Right lobe of liver (tissue), 6 donors: ENCODE data around the gene MCC. TPM values are rescaled to one million over a fixed set of nuclear protein-coding genes. Genes with fewer than 3 reads are reported as not detected.

ENCODE experiments used
- ATAC-seq, 4 donors: fragments of 200-7000 bp; cut with Tn5 transposase; one replicate each; pipeline ENCODE4 v1.9.1; 2020; ENCODE audit warnings: mild to moderate bottlenecking in 4 of 4, moderate library complexity in 4 of 4
- DNase-seq, 3 donors: peaks; one replicate each; pipeline ENCODE4 v3.0.0-alpha.2; 2020
- H3K27ac ChIP-seq, 3 donors: fragments of 200-600 bp; one replicate each; pipeline ENCODE4 v1.8.0; 2022
- H3K27me3 ChIP-seq, 2 donors: fragments of 200-600 bp; one replicate each; pipeline ENCODE4 v1.8.0; 2022
- H3K36me3 ChIP-seq, 4 donors: fragments of 200-600 bp; sonication (generic) in 1 of 4; one replicate each; pipeline versions ENCODE4 v1.5.1 to v1.8.0; 2017 to 2022; ENCODE audit warnings: control low read depth in 1 of 4
- H3K4me1 ChIP-seq, 4 donors: fragments of 200-600 bp; sonication (generic) in 1 of 4; one replicate each; pipeline versions ENCODE4 v1.5.1 to v1.8.0; 2017 to 2022; ENCODE audit warnings: control low read depth in 1 of 4
- H3K4me3 ChIP-seq, 3 donors: fragments of 200-600 bp; one replicate each; pipeline ENCODE4 v1.8.0; 2022
- H3K9me3 ChIP-seq, 4 donors: fragments of 200-600 bp; sonication (generic) in 1 of 4; one replicate each; pipeline versions ENCODE4 v1.5.1 to v1.8.0; 2017 to 2022; ENCODE audit warnings: control low read depth in 1 of 4
- POLR2A ChIP-seq: fragments of 450-650 bp; IDR thresholded peaks from one replicate; pipeline ENCODE4 v1.6.1; 2017; ENCODE audit warnings: antibody characterized with exemption, mild to moderate bottlenecking
- WGBS: methylation state at CpG from one replicate; pipeline ENCODE4 v1.1.6; 2018; ENCODE audit warnings: low coverage, low lambda C conversion rate; ENCODE audit not compliant: insufficient coverage; ENCODE audit errors: missing lambda C conversion rate; 5-methylcytosine and 5-hydroxymethylcytosine counted together
- intact Hi-C, 2 donors: fragments of 100-400 bp; cut with DNase I; formaldehyde crosslinking; loops; one replicate each; pipeline versions ENCODE4 v1.11.2 to v1.14.1; 2022
- total RNA-seq, 6 experiments: library from RNA; depleted of rRNA in 2 of 6; stranded (reverse); fragments of >200 nt in 2 of 6; fragmentation: NEBNext Ultra II Directional in 3 of 6; extraction: Animal tissue kit (Norgen Biotek cat#: 25700) in 3 of 6; gene quantifications; one replicate each; pipeline versions ENCODE4 v1.1.0 to v1.2.4, GENCODE V29; 2016 to 2023
- TF ChIP-seq, protein P1 (sequence below), 4 donors: fragments of 200-600 bp in 3 of 4; fragments of 450-650 bp in 1 of 4; IDR thresholded peaks; one replicate each; pipeline versions ENCODE4 v1.5.1 to v1.8.0; 2016 to 2022; ENCODE audit warnings: antibody characterized with exemption in 4 of 4, mild to moderate bottlenecking in 2 of 4
- donor health status: DM: no; HTN: yes; CAD: no.
- donor health status: DM: no; HTN: no; CAD: no.
- donor health status: DM: no; HTN: no; CAD: no.
- donor health status: DM: no; HTN: yes; CAD: no.
- donor health status: DM: no; HTN: yes; CAD: no.

The MCC gene
- total RNA-seq, 6 experiments from 2014 or later, result 23.1 to 35.2 (median 26.1) TPM

DNA sequence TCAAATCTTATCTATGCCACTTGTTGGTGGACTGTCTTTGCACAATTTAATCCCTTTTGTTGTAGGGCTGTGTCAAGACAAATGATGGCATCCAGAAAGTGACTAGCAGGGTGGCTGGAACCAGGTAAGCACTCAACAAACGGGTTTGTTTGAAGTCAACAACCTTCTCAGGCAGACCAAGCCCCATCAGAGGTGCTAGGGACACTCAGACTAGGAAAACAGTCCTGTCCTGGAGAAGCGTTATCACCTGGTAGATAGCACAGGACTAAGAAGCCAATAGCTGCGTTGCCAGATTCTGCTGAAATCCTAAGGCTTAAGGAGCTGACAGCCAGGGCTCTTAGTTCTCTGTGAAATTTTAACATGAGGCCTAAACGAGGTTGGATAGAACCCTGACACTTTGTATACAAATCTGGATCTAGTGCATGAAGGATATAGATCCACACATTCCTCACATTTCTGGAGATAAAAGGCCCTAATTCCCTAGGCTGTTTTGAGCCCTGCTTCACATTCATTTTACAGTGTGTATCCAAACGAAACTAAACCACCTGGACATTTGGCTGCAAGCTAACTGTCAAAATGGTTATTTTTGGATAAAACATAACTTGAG, 331.9 kb downstream of the MCC start:
- H3K9me3 ChIP-seq, result no peaks in the 10 kb centered on the region
- TF ChIP-seq, protein P1, sequence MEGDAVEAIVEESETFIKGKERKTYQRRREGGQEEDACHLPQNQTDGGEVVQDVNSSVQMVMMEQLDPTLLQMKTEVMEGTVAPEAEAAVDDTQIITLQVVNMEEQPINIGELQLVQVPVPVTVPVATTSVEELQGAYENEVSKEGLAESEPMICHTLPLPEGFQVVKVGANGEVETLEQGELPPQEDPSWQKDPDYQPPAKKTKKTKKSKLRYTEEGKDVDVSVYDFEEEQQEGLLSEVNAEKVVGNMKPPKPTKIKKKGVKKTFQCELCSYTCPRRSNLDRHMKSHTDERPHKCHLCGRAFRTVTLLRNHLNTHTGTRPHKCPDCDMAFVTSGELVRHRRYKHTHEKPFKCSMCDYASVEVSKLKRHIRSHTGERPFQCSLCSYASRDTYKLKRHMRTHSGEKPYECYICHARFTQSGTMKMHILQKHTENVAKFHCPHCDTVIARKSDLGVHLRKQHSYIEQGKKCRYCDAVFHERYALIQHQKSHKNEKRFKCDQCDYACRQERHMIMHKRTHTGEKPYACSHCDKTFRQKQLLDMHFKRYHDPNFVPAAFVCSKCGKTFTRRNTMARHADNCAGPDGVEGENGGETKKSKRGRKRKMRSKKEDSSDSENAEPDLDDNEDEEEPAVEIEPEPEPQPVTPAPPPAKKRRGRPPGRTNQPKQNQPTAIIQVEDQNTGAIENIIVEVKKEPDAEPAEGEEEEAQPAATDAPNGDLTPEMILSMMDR (IDR thresholded peaks at IDR 0.05), result no peak
- no peak for TF ChIP-seq POLR2A
- intact Hi-C loops, result no loop called here
- DNase-seq (no peak), ATAC-seq (no peak)
- H3K27ac ChIP-seq, result no peak overlapping the region
- no peaks in the 10 kb centered on the region for H3K4me1 ChIP-seq
- 64% methylated on average over 2 of the region's 5 CpGs for WGBS
- no peaks in the 10 kb centered on the region for H3K27me3 ChIP-seq
- H3K4me3 ChIP-seq, result no peak overlapping the region
- no peaks in the 10 kb centered on the region for H3K36me3 ChIP-seq

DNA sequence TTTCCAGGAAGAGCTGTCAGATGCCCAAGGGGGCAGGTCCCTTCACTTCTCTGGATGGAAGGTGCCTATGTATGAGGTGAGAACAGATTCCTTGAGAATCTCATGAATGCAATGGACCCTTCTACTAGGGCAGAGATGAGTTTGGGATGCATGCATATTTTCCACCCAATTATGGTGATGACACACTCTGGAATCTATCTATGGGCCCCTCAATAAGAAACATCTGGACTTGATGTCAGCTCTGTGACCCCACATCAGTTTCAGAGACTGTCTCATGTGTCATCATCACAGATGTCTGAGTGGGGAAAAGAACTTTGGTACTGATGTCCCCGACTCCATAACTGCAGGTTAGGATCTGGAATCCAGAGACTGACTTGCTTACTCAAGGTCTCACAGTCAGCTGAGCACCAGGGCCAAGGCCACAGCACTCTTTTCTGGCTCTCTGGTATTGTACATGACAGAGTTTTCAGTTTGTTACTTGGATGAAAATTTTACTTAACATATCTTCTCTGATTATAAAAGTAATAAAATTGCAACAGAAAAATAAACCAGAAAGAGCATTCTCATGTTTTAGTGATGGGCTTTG, 334.6 kb downstream of the MCC start:
- 67% methylated on average over 1 of the region's 1 CpG for WGBS
- intact Hi-C loops, result no loop called here
- no peak overlapping the region for H3K27ac ChIP-seq

GRCh38 chr5:113152380-113152740, 335.9 kb downstream of the MCC start:
- Histone ChIP-seq H3K36me3 (peaks cover 0 to 6% (median 0%) of the 10 kb centered on the region in 4 donors), H3K9me3 (no peaks in the 10 kb centered on the region), H3K4me1 (no peaks in the 10 kb centered on the region), H3K27ac (no peak overlapping the region), H3K27me3 (no peaks in the 10 kb centered on the region), H3K4me3 (no peak overlapping the region)
- no peak for TF ChIP-seq POLR2A
- TF ChIP-seq, protein P1 (IDR thresholded peaks at IDR 0.05), result no peak
- WGBS, result 86% methylated on average over 2 of the region's 2 CpGs
- ATAC-seq (no peak), DNase-seq (no peak)
- intact Hi-C loops, result no loop called here

More for the DNA sequence above, 334.6 kb downstream of the MCC start:
- ATAC-seq (peak in 1 of 4 donors; percentile 17), DNase-seq (no peak)
- Histone ChIP-seq H3K4me1 (no peaks in the 10 kb centered on the region), H3K4me3 (no peak overlapping the region), H3K36me3 (peaks cover 0 to 6% (median 0%) of the 10 kb centered on the region in 4 donors), H3K27me3 (no peaks in the 10 kb centered on the region), H3K9me3 (no peaks in the 10 kb centered on the region)
- TF ChIP-seq POLR2A, result no peak

GRCh38 chr5:113151641-113152379, 336.4 kb downstream of the MCC start:
- ATAC-seq (peak in 3 of 4 donors; percentile 21 to 52 (median 38)), DNase-seq (no peak)
- Histone ChIP-seq H3K27me3 (no peaks in the 10 kb centered on the region), H3K9me3 (no peaks in the 10 kb centered on the region), H3K36me3 (peaks cover 0 to 6% (median 0%) of the 10 kb centered on the region in 4 donors), H3K4me3 (no peak overlapping the region), H3K27ac (no peak overlapping the region), H3K4me1 (no peaks in the 10 kb centered on the region)
- TF ChIP-seq, protein P1 (IDR thresholded peaks at IDR 0.05), result no peak
- no peak for TF ChIP-seq POLR2A
- WGBS, result 55% methylated on average over 8 of the region's 8 CpGs
- intact Hi-C loops, result no loop called here

GRCh38 chr5:113150821-113151220, 337.4 kb downstream of the MCC start:
- 96% methylated on average over 7 of the region's 7 CpGs for WGBS
- DNase-seq, result no peak
- Histone ChIP-seq H3K27ac (no peak overlapping the region), H3K36me3 (peaks cover 0 to 6% (median 0%) of the 10 kb centered on the region in 4 donors), H3K9me3 (no peaks in the 10 kb centered on the region), H3K27me3 (no peaks in the 10 kb centered on the region), H3K4me3 (no peak overlapping the region), H3K4me1 (no peaks in the 10 kb centered on the region)
- intact Hi-C loops, result no loop called here
- no peak for ATAC-seq
- no peak for TF ChIP-seq POLR2A
- TF ChIP-seq, protein P1 (IDR thresholded peaks at IDR 0.05), result no peak
